NCI-H82 treated with DMSO at 0.1 percent for 48 hours (cell line): Measurements from ENCODE around the gene ATP8A2.
"Not testable (repeated sequence)": the region's sequence is repeated elsewhere in the genome, so short reads cannot be mapped to it uniquely, and the experiment has no call there.

Experiments used
- DNase-seq: peaks from one replicate; lab custom pipeline; 2025; ENCODE audit not compliant: unreplicated experiment; lab: John Stamatoyannopoulos, UW

The ATP8A2 gene

GRCh38 chr13:25761041-25761440, 389.3 kb downstream of the ATP8A2 start:
- DNase-seq: no peak

- no peak for DNase-seq
Observed at GRCh38 chr13:25762281-25762680, 390.5 kb downstream of the ATP8A2 start.

GRCh38 chr13:25762795-25763377, 391.1 kb downstream of the ATP8A2 start:
- DNase-seq: no peak

DNA sequence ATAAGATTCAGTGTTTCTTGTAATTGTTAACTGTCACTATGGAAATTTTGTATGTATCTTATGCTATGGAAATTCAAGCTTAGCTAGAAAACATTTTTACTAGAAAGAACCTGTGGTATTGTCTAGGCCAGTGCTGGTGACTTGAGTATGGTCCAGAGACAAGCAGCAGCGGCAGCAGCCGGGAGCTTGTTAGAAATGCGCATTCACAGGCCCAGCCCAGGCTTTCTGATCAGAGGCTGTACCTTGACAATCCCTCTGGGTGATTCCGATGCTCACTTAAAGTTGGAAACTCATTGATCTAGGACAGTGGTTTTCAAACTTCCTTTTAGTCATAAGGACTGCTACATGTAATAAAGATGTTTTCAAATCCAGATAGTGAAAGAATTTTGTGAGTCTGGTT, 392.6 kb downstream of the ATP8A2 start:
- no peak for DNase-seq

- DNase-seq: no peak
Observed at GRCh38 chr13:25765266-25765665, 393.5 kb downstream of the ATP8A2 start.

DNA sequence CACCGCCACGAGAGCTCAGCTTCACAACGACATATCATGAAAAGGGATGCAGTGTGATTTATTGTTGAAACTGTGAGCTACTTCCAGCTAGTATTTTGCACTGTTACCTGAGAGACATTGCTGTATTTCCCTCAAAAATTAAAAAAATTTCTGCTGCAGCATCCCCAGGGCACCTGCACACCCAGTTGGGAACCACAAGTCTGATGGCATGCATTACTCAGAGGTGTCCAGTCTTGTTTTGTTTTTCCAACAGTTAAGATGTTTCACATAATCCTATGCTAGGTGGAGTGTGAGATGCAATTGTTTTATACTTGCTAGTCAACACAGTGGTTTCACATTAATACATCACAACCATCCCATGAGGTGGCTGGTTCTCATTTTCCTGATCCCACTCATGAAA, 394.8 kb downstream of the ATP8A2 start:
- no peak for DNase-seq

GRCh38 chr13:25766991-25767390, 395.2 kb downstream of the ATP8A2 start:
- DNase-seq: no peak

- no peak for DNase-seq
Observed at GRCh38 chr13:25768376-25768775, 396.6 kb downstream of the ATP8A2 start.

- no peak for DNase-seq
Observed at GRCh38 chr13:25768838-25769237, 397.1 kb downstream of the ATP8A2 start.

DNA sequence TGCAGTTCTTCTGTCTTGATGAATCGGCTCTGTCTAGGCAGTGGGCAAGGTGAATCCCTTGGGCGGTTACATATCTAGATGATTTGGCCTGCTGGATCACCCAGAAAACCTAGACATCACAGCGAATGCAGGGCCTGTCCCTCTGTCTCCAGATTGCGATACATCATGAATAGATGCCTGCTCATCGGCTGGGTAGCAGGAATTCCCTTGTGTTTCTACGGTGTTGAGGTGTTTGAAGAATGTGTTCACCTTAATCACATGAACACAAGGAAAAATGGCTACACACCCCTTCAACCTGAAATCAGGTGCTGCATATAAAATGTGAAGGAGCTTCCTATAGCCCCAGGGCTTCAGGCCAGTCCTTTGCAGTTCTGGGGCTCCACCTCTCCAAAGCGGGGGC, 398.8 kb downstream of the ATP8A2 start:
- no peak for DNase-seq

DNA sequence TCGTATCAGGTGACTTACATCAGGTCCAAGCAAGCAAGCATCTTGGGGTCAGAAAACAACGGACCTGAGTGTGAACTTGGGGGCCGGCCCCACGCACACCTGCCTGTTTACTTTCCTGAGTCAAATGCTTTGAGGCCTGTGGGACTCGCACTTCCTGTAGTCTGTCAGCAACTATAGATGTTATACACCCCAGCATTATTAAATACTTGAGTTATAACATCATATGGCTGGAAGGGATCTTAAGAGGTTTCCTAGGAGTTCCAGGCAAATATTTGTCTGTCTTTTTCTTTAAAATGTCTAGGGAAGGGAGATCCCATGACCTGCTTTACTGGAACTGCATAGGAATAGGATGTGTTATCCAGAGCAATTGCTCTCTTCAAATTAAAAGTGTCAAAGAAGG, 399.4 kb downstream of the ATP8A2 start:
- DNase-seq: no peak

GRCh38 chr13:25771641-25772478, 400.1 kb downstream of the ATP8A2 start:
- DNase-seq: no peak

DNA sequence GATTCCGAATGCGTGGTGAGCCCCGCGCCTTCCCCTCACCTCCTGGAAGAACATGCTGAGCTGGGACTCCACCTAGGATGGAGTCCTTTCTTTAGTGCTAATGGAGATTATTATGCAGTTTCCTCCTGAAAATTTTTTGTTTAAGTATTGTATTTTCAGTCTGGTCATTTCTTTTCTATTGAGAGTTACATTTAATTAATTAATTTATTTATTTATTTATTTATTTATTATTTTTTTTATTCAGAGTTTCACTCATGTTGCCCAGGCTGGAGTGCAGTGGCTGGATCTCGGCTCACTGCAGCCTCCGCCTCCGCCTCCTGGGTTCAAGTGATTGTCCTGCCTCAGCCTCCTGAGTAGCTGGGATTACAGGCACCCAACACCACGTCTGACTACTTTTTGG, 400.8 kb downstream of the ATP8A2 start:
- not testable (repeated sequence) for DNase-seq

DNA sequence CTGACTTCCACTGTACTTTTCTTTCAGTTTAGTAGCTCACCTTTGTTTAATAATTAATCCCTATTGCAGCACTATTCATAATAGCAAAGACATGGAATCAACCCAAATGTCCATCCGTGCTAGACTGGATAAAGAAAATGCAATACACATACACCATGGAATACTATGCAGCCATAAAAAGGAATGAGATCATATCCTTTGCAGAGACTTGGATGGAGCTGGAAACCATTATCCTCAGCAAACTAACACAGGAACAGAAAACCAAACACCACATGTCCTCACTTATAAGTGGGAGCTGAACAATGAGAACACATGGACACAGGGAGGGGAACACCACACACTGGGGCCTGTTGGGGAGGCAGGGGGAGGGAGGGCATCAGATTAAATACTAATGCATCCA, 402.3 kb downstream of the ATP8A2 start:
- DNase-seq: not testable (repeated sequence)

DNA sequence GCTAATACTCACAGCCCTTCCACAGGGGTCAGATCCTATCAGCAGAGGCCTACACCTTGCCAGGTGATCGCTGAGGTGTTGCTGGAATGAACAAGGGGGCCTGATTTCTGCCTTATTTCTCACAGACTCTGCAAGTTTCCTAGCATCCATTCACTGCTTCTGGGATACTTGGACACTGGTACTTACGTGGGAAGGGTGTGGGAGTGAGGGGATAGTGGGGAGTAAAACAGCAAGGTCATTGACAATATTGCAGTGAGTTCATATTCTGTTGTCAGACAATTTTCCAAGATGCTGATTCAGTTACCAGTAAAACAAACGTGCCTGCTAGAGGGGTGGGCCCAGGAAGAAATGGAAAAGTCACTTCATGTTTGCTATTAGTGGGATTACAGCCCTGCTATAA, 403.5 kb downstream of the ATP8A2 start:
- no peak for DNase-seq

GRCh38 chr13:25775986-25776385, 404.2 kb downstream of the ATP8A2 start:
- no peak for DNase-seq

GRCh38 chr13:25776722-25777121, 404.9 kb downstream of the ATP8A2 start:
- no peak for DNase-seq

DNA sequence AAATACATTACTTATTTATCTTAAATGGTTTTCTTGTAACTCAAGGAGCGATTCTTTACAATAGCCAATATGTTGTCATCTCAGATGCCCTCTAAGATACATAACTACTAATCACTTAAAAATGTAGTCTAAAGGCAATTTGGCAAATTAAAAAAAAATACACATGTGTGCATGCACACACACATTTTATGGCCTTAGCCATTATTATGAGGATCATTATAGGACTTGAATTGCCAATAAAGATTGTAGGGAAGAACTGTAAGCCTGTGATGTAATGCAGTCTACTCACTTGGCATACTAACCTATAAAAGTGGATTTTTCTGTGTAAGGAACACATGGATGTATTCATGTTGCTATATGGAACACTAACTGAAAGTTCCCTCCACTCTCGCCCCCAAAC, 405.7 kb downstream of the ATP8A2 start:
- DNase-seq: no peak

GRCh38 chr13:25778365-25778764, 406.6 kb downstream of the ATP8A2 start:
- DNase-seq: no peak

GRCh38 chr13:25778808-25779305, 407.1 kb downstream of the ATP8A2 start:
- no peak for DNase-seq

DNA sequence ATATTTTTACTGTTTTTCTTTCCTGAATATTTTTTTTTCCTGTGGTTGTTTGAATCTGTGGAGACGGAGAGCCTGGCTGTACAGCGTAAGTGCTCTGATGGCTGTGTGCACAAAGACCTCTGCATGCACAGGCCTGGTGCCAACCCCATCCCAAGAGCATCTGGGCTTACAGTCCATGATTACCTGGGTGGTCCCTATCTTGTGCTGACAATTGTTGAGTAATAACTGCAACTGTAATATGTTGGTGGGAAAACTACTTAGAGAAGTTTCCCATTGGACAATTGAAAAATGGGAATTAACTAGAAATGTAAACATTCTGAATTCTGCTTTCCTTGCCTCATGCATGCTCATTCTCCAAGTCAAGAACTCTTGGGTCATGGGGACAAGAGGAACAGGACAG, 411.3 kb downstream of the ATP8A2 start:
- DNase-seq: no peak

- no peak for DNase-seq
Observed at GRCh38 chr13:25783601-25784024, 411.8 kb downstream of the ATP8A2 start.
